Endothelial cell (in vitro differentiated cells): ENCODE data around the gene GABRB3. TPM values are rescaled to one million over a fixed set of nuclear protein-coding genes. Genes with fewer than 3 reads are reported as not detected.

Source experiments
- DNase-seq: peaks from one replicate; pipeline ENCODE4 v3.0.0; 2021; ENCODE audit warnings: low spot score
- H3K27ac Mint-ChIP-seq: one replicate; pipeline ENCODE4 v1.8.0; 2021; ENCODE audit warnings: mixed read lengths, inconsistent platforms; ENCODE audit not compliant: unreplicated experiment
- H3K27me3 Mint-ChIP-seq: one replicate; pipeline ENCODE4 v1.8.0; 2021; ENCODE audit warnings: mild to moderate bottlenecking, moderate library complexity, mixed read lengths, inconsistent platforms; ENCODE audit not compliant: unreplicated experiment
- H3K36me3 Mint-ChIP-seq: one replicate; pipeline ENCODE4 v1.8.0; 2021; ENCODE audit warnings: mild to moderate bottlenecking, low read depth, mixed read lengths, inconsistent platforms; ENCODE audit not compliant: unreplicated experiment
- H3K4me1 Mint-ChIP-seq: one replicate; pipeline ENCODE4 v1.8.0; 2021; ENCODE audit warnings: mild to moderate bottlenecking, mixed read lengths, inconsistent platforms; ENCODE audit not compliant: unreplicated experiment
- H3K4me3 Mint-ChIP-seq: one replicate; pipeline ENCODE4 v1.8.0; 2021; ENCODE audit warnings: mild to moderate bottlenecking, mixed read lengths, inconsistent platforms; ENCODE audit not compliant: unreplicated experiment
- H3K9me3 Mint-ChIP-seq: one replicate; pipeline ENCODE4 v1.8.0; 2021; ENCODE audit warnings: mixed read lengths, inconsistent platforms; ENCODE audit not compliant: unreplicated experiment
- total RNA-seq: library from RNA; stranded (reverse); fragmentation: NEBNext Ultra II Directional; extraction: Animal tissue kit (Norgen Biotek cat#: 25700); gene quantifications from one replicate; pipeline ENCODE4 v1.2.1, GENCODE V29; 2021; ENCODE audit not compliant: unreplicated experiment
- TF ChIP-seq, protein P1 (sequence below): fragments of 200-600 bp; sonication (generic); IDR thresholded peaks from one replicate; pipeline ENCODE4 v1.5.0; 2021; ENCODE audit warnings: antibody characterized with exemption; ENCODE audit not compliant: unreplicated experiment

The GABRB3 gene
- total RNA-seq, 1 donor from 2014 or later = 4.4 TPM

DNA sequence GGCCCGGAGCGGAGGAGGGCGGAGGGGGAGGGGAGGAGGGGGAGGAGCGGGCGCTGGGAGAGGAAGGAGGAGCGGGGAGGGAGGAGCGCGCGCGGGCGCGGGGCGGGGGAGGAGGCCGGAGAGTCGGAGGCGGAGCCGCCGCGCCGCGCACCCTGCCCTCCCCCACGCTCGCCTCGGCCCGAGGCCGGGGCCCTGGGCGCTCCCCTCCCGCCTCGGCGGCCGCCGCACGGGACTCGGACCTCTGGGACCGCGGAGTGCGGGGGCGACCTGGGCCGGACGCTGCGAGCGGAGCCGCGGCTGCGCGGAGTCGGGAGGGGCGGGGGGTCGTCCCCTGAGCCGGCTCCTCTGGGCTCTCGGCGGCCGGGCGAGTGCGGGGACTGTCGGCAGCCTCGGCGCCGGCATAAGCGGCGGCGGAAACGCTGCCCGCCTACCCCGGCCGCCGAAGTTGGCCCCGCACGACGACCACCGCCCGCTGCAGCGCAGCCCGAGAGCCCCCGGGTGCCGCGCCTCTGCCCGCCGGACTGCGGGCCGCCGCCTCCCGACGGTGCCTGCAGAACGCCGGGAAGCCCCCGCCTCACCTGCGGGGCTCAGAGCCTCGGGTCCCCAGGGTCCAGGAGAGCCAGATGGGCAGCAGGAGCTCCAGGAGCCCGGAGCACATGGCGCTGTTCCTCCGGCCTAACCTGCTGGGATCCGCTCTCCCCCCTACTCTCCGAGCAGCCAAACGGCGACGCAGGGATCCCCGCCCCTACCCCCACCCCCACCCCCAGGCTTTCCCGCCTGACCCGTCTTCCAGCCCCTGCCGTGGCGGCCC, 406 bp upstream of the GABRB3 start:
- Mint-ChIP-seq H3K36me3 (no peaks in the 10 kb centered on the region), H3K4me1 (peaks cover 5% of the 10 kb centered on the region), H3K27me3 (peaks cover 3% of the 10 kb centered on the region), H3K9me3 (no peaks in the 10 kb centered on the region), H3K27ac (no peak overlapping the region), H3K4me3 (peak overlapping the region; percentile 90)
- TF ChIP-seq, protein P1, sequence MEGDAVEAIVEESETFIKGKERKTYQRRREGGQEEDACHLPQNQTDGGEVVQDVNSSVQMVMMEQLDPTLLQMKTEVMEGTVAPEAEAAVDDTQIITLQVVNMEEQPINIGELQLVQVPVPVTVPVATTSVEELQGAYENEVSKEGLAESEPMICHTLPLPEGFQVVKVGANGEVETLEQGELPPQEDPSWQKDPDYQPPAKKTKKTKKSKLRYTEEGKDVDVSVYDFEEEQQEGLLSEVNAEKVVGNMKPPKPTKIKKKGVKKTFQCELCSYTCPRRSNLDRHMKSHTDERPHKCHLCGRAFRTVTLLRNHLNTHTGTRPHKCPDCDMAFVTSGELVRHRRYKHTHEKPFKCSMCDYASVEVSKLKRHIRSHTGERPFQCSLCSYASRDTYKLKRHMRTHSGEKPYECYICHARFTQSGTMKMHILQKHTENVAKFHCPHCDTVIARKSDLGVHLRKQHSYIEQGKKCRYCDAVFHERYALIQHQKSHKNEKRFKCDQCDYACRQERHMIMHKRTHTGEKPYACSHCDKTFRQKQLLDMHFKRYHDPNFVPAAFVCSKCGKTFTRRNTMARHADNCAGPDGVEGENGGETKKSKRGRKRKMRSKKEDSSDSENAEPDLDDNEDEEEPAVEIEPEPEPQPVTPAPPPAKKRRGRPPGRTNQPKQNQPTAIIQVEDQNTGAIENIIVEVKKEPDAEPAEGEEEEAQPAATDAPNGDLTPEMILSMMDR = no peak
- peak; percentile 45 for DNase-seq

- H3K27ac Mint-ChIP-seq = no peak overlapping the region
- H3K4me1 Mint-ChIP-seq = peaks cover 12% of the 10 kb centered on the region
- H3K27me3 Mint-ChIP-seq = peaks cover 3% of the 10 kb centered on the region
- no peaks in the 10 kb centered on the region for H3K9me3 Mint-ChIP-seq
- peak; percentile 90 for DNase-seq
- TF ChIP-seq, protein P1 = no peak
- H3K4me3 Mint-ChIP-seq = peak overlapping the region; percentile 90
- H3K36me3 Mint-ChIP-seq = no peaks in the 10 kb centered on the region
These were observed 1.2 kb downstream of the GABRB3 start for GRCh38 chr15:26771578-26772153.

GRCh38 chr15:26771168-26771567, 1.7 kb downstream of the GABRB3 start:
- H3K4me1 Mint-ChIP-seq = peaks cover 13% of the 10 kb centered on the region
- DNase-seq = no peak
- TF ChIP-seq, protein P1 = no peak
- H3K9me3 Mint-ChIP-seq = no peaks in the 10 kb centered on the region
- H3K27me3 Mint-ChIP-seq = peaks cover 3% of the 10 kb centered on the region
- no peak overlapping the region for H3K27ac Mint-ChIP-seq
- H3K36me3 Mint-ChIP-seq = no peaks in the 10 kb centered on the region
- peak overlapping the region; percentile 90 for H3K4me3 Mint-ChIP-seq

DNA sequence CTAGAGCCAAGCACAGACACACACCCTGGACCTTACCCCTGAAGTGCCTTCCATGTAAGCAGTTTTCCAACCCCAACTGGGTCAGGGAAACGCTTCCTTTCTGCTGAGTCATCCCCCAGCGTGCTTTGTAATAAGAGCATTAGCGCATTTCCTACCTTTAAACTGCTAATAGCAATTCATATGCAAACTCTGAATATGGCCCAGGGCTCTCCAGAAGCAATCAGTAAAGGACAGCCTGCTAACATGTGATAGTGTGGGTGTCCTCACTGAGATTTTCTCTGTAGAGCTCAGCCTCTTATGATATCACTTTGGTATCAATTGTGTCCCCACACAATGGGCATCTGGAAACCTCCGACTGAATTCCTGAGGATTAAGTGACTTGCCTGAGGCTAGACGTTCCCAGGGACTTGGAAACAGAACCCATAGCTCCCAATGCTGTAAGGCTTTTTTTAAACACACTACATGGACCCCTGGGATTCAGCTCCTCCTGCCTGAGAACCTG, 5.6 kb downstream of the GABRB3 start:
- Mint-ChIP-seq H3K27ac (peak overlapping the region; percentile 39), H3K4me3 (no peak overlapping the region), H3K36me3 (no peaks in the 10 kb centered on the region), H3K4me1 (peaks cover 9% of the 10 kb centered on the region), H3K27me3 (no peaks in the 10 kb centered on the region), H3K9me3 (no peaks in the 10 kb centered on the region)
- DNase-seq = peak; percentile 5
- TF ChIP-seq, protein P1 = no peak

DNA sequence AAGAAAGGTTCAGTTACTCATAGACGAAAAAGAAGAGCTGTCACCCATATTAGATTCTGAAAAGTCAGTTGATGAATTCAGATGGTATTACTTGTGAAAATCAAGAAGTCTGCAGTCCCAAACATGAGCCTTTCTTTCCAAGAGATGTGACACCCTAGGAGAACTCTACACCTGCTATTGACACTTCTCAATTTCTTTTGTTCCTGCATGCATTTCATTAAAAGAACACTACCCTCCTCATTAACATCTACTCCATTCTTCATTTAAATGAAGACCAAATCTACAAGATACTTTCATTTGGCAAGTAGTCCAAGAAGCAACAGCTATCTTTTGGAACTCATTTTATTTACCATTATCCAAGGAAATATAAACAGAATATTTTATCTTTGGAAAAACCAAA, 6.6 kb downstream of the GABRB3 start:
- H3K27ac Mint-ChIP-seq = no peak overlapping the region
- TF ChIP-seq, protein P1 = no peak
- no peak overlapping the region for H3K4me3 Mint-ChIP-seq
- H3K4me1 Mint-ChIP-seq = peaks cover 9% of the 10 kb centered on the region
- no peaks in the 10 kb centered on the region for H3K9me3 Mint-ChIP-seq
- H3K36me3 Mint-ChIP-seq = no peaks in the 10 kb centered on the region
- DNase-seq = no peak
- no peaks in the 10 kb centered on the region for H3K27me3 Mint-ChIP-seq
